DND-41 (cell line): Measurements from ENCODE around the gene BMPER.

Experiments used
- ATAC-seq: fragments of 200-7000 bp; cut with Tn5 transposase; 3 replicates; pipeline ENCODE4 v1.9.1; 2021; ENCODE audit warnings: low read depth; ENCODE audit not compliant: insufficient read depth
- DNase-seq: peaks from one replicate; pipeline ENCODE4 v3.0.0-alpha.2; 2020
- H2AFZ ChIP-seq: 2 replicates; pipeline ENCODE4 v1.6.0; 2012; ENCODE audit warnings: low read depth, low read length
- H3K27ac ChIP-seq: 2 replicates; pipeline ENCODE4 v1.5.1; 2012; ENCODE audit warnings: low read length, inconsistent platforms
- H3K27me3 ChIP-seq: fragments of 200-600 bp; sonication (generic); 2 replicates; pipeline ENCODE4 v1.6.0; 2012; ENCODE audit warnings: low read length, mild to moderate bottlenecking, inconsistent platforms; ENCODE audit not compliant: insufficient read depth, poor library complexity
- H3K36me3 ChIP-seq: 2 replicates; pipeline ENCODE4 v1.5.1; 2012; ENCODE audit warnings: low read length, inconsistent platforms; ENCODE audit not compliant: insufficient read depth
- H3K4me1 ChIP-seq: 2 replicates; pipeline ENCODE4 v1.5.1; 2012; ENCODE audit warnings: mild to moderate bottlenecking, low read length; ENCODE audit not compliant: insufficient read depth
- H3K4me2 ChIP-seq: 2 replicates; pipeline ENCODE4 v1.6.0; 2012; ENCODE audit warnings: mild to moderate bottlenecking, moderate library complexity, low read length, inconsistent platforms; ENCODE audit not compliant: insufficient read depth
- H3K4me3 ChIP-seq, 2 experiments: fragments of 200-600 bp in 1 of 2; shearing (Covaris generic) in 1 of 2; 2 replicates each; pipeline ENCODE4 v1.5.1; 2012 to 2016; ENCODE audit warnings: inconsistent platforms in 2 of 2, low read length in 2 of 2, mild to moderate bottlenecking in 2 of 2, low read depth in 1 of 2, moderate library complexity in 1 of 2
- H3K79me2 ChIP-seq: 2 replicates; pipeline ENCODE4 v1.6.0; 2012; ENCODE audit warnings: low read length, inconsistent platforms; ENCODE audit not compliant: insufficient read depth
- H3K9ac ChIP-seq: 2 replicates; pipeline ENCODE4 v1.6.0; 2012; ENCODE audit warnings: low read depth, mild to moderate bottlenecking, inconsistent platforms, low read length, moderate library complexity
- H3K9me3 ChIP-seq: 2 replicates; pipeline ENCODE4 v1.5.1; 2012; ENCODE audit warnings: low read length, moderate library complexity, mild to moderate bottlenecking, inconsistent platforms; ENCODE audit not compliant: insufficient read depth, severe bottlenecking
- H4K20me1 ChIP-seq: 2 replicates; pipeline ENCODE4 v1.6.0; 2012; ENCODE audit warnings: low read length; ENCODE audit not compliant: insufficient read depth
- CTCF ChIP-seq: IDR thresholded peaks from 2 replicates; pipeline ENCODE4 v1.5.1; 2012; ENCODE audit warnings: borderline replicate concordance, low read length, moderate library complexity, mild to moderate bottlenecking; ENCODE audit not compliant: poor library complexity, severe bottlenecking; ENCODE audit errors: extremely low read depth
- EZH2 ChIP-seq: IDR thresholded peaks from 3 replicates; pipeline ENCODE4 v1.6.1; 2012; ENCODE audit warnings: borderline replicate concordance, low read depth, mild to moderate bottlenecking, moderate library complexity, low read length, inconsistent platforms; ENCODE audit not compliant: severe bottlenecking

BMPER gene

DNA sequence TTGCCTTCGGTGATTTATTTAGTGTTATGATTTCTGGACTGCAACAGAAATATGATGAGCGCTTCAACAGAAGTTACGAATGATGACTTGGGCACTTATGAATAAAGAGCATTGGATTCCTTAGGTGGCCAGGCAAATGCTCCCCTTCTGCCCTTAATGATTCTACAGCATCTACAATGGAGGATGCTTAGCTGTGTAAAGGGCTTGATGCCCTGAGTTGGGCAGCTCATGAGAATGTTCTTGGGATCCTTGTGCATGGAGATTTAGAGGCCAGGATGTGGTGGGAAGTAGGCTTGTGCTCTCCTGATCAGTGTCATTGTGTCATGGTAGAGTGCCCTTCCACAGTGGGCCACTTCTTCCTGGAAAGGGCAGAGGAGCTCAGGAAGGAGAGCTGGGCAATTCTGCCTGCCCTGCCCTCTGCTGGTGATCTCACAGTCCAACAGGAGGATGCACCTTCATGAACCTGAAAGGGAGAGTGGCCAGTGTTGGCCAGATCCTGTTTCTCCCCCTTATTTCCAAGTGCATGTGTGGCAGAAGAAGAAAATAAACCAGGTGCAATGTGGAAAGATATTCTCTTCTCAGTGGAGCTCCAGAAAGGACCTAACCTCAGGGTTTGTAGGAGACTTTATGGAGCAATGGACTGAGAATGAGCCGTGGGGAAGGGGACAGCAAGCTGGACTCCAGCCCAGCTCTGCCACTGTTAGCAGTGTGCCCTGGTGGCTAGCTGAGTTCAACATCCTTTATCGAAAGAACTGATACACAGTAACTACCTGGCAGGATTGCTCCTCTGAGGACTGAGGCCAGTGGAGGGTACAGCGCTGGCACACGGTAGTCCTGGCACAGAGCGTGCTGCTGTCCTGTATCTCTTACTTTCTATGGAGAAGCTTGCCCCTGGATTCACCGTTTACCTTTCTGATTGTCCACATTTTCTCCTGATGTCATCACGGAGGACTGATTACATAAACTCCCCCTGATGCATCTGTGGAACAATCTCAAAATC, 182.9 kb downstream of the BMPER start:
- Histone ChIP-seq H3K4me1 (no peaks in the 10 kb centered on the region), H3K36me3 (no peaks in the 10 kb centered on the region), H4K20me1 (no peaks in the 10 kb centered on the region), H3K27me3 (no peaks in the 10 kb centered on the region), H3K9me3 (no peaks in the 10 kb centered on the region), H3K4me3 (no peak overlapping the region), H3K4me2 (no peak overlapping the region), H2AFZ (no peak overlapping the region), H3K9ac (no peak overlapping the region), H3K27ac (no peak overlapping the region), H3K79me2 (no peaks in the 10 kb centered on the region)
- ATAC-seq (0 out of 3 replicates have a peak, but pooled peaks have one; percentile 29), DNase-seq (no peak)
- TF ChIP-seq EZH2 (no peak), CTCF (peak; percentile 59)

- ATAC-seq = no peak
- no peak overlapping the region for H2AFZ ChIP-seq
Measured at GRCh38 chr7:34090816-34091215, 185.5 kb downstream of the BMPER start.

GRCh38 chr7:34091321-34091917, 186.1 kb downstream of the BMPER start:
- ATAC-seq = no peak
- H3K36me3 ChIP-seq = no peaks in the 10 kb centered on the region

More at GRCh38 chr7:34090816-34091215, 185.5 kb downstream of the BMPER start:
- no peaks in the 10 kb centered on the region for H3K9me3 ChIP-seq
- H3K9ac ChIP-seq = no peak overlapping the region
- no peaks in the 10 kb centered on the region for H3K27me3 ChIP-seq
- no peaks in the 10 kb centered on the region for H3K36me3 ChIP-seq
- H3K4me1 ChIP-seq = no peaks in the 10 kb centered on the region
- no peak overlapping the region for H3K27ac ChIP-seq
- no peak overlapping the region for H3K4me3 ChIP-seq
- no peaks in the 10 kb centered on the region for H4K20me1 ChIP-seq
- DNase-seq = no peak
- H3K4me2 ChIP-seq = no peak overlapping the region
- H3K79me2 ChIP-seq = no peaks in the 10 kb centered on the region
- TF ChIP-seq CTCF (no peak), EZH2 (no peak)

More at GRCh38 chr7:34091321-34091917, 186.1 kb downstream of the BMPER start:
- H3K4me2 ChIP-seq = no peak overlapping the region
- no peak overlapping the region for H3K9ac ChIP-seq
- no peaks in the 10 kb centered on the region for H3K9me3 ChIP-seq
- H2AFZ ChIP-seq = no peak overlapping the region
- no peak for DNase-seq
- no peaks in the 10 kb centered on the region for H3K4me1 ChIP-seq
- H3K4me3 ChIP-seq = no peak overlapping the region
- TF ChIP-seq CTCF (peak; percentile 27), EZH2 (no peak)
- H3K27me3 ChIP-seq = no peaks in the 10 kb centered on the region
- no peaks in the 10 kb centered on the region for H3K79me2 ChIP-seq
- no peaks in the 10 kb centered on the region for H4K20me1 ChIP-seq
- no peak overlapping the region for H3K27ac ChIP-seq
